ENCODE results near the gene TOMM20L.

GRCh38 chr14:58428118-58428683 is 32.5 kb downstream of the TOMM20L start:
- TF ChIP-seq EP300 (IDR thresholded peaks at IDR 0.05; ENCODE audit: borderline replicate concordance) = no peak
- no peak for TF ChIP-seq REST (IDR thresholded peaks at IDR 0.05; ENCODE audit: low read depth)
- TF ChIP-seq RAD21 (IDR thresholded peaks at IDR 0.05; ENCODE audit: low read depth) = no peak
